ENCODE results near the gene HOXA9.

HOXA9 gene

GRCh38 chr7:27125986-27126394 lies 39.3 kb downstream of the HOXA9 start:
- H3K4me1 ChIP-seq (ENCODE audit: insufficient read depth, low read length): no peaks in the 10 kb centered on the region; the same call in 1 of the 2 replicates
- H3K9ac ChIP-seq (ENCODE audit: low read depth, low read length): no peak overlapping the region
- no peaks in the 10 kb centered on the region for H3K9me3 ChIP-seq (ENCODE audit: control insufficient read depth, insufficient read depth, low read length)
- H3K36me3 ChIP-seq (ENCODE audit: insufficient read depth, low read length): no peaks in the 10 kb centered on the region

DNA sequence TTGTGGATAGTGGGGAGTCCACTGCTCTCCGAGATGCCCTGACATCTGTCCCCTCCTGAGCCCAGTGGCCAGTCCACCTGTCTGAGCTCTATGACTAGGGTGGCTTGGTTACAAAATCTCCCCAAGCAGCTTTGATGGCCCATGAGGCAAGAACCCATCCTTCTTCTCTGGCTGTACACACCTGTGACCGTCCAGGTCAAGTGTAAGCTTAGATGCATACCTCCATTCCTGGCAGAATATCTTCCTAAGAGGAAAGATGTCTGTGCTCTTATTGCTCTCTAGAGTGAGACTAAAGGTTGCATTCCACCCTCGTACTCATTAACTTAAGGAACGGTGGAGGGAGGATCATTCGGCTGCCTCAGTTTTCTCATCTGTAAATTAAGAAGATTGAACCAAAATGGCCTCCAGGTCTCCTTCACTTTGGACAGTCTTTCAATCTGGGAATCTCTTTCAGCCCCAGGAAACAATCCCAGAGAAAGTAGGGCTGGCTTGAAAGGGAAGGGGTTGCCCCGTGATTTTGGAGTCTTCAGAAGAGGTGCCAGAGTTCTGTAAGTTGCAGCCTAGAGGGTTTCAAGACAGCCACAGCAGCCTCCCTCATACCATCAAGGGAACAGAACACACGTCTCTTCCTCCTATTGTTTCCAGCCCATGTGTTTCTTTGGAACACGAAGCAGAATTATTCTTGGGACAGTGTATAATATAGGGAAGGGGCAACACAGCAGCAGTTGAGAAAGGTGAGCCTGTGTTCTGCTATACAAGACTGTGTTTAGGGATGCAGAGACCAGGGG lies 40.2 kb downstream of the HOXA9 start:
- no peaks in the 10 kb centered on the region; the same call in 1 of the 2 replicates for H3K4me1 ChIP-seq (ENCODE audit: insufficient read depth, low read length)
- no peaks in the 10 kb centered on the region for H3K36me3 ChIP-seq (ENCODE audit: insufficient read depth, low read length)
- no peak overlapping the region for H3K9ac ChIP-seq (ENCODE audit: low read depth, low read length)
- H3K9me3 ChIP-seq (ENCODE audit: control insufficient read depth, insufficient read depth, low read length): no peaks in the 10 kb centered on the region

- H3K4me1 ChIP-seq (ENCODE audit: insufficient read depth, low read length): no peaks in the 10 kb centered on the region; the same call in 1 of the 2 replicates
- no peaks in the 10 kb centered on the region for H3K36me3 ChIP-seq (ENCODE audit: insufficient read depth, low read length)
- H3K9me3 ChIP-seq (ENCODE audit: control insufficient read depth, insufficient read depth, low read length): no peaks in the 10 kb centered on the region
- H3K9ac ChIP-seq (ENCODE audit: low read depth, low read length): no peak overlapping the region
Measured at GRCh38 chr7:27124096-27124901, 41.0 kb downstream of the HOXA9 start.

GRCh38 chr7:27123477-27124053 lies 41.8 kb downstream of the HOXA9 start:
- Histone ChIP-seq H3K4me1 (ENCODE audit: insufficient read depth, low read length) (no peaks in the 10 kb centered on the region; the same call in 1 of the 2 replicates), H3K9me3 (ENCODE audit: control insufficient read depth, insufficient read depth, low read length) (no peaks in the 10 kb centered on the region), H3K9ac (ENCODE audit: low read depth, low read length) (no peak overlapping the region), H3K36me3 (ENCODE audit: insufficient read depth, low read length) (no peaks in the 10 kb centered on the region)

DNA sequence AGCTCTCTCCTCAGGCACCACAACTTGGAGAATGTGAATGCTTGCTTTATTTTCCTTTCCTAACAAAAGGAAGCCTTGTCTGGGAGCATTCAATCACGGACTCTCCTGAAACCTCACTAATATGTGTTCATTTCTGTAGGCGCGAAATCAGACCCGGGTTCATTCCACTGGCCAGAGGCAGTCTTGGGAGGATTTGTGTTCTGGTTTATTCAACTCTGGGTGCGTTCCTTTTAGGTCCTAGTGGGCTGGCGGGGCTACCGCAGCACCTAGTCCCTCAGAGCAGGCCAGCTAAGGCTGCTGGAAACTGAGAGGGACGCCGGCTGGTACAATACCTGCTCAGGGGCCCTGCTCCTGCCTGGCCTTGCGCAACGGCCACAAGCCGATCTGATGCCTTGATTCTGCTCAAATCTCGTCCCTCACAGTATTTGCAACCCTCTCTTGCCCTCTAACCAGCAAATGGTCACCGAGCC lies 42.3 kb downstream of the HOXA9 start:
- Histone ChIP-seq H3K9ac (ENCODE audit: low read depth, low read length) (no peak overlapping the region), H3K9me3 (ENCODE audit: control insufficient read depth, insufficient read depth, low read length) (no peaks in the 10 kb centered on the region), H3K36me3 (ENCODE audit: insufficient read depth, low read length) (no peaks in the 10 kb centered on the region), H3K4me1 (ENCODE audit: insufficient read depth, low read length) (no peaks in the 10 kb centered on the region; the same call in 1 of the 2 replicates)

DNA sequence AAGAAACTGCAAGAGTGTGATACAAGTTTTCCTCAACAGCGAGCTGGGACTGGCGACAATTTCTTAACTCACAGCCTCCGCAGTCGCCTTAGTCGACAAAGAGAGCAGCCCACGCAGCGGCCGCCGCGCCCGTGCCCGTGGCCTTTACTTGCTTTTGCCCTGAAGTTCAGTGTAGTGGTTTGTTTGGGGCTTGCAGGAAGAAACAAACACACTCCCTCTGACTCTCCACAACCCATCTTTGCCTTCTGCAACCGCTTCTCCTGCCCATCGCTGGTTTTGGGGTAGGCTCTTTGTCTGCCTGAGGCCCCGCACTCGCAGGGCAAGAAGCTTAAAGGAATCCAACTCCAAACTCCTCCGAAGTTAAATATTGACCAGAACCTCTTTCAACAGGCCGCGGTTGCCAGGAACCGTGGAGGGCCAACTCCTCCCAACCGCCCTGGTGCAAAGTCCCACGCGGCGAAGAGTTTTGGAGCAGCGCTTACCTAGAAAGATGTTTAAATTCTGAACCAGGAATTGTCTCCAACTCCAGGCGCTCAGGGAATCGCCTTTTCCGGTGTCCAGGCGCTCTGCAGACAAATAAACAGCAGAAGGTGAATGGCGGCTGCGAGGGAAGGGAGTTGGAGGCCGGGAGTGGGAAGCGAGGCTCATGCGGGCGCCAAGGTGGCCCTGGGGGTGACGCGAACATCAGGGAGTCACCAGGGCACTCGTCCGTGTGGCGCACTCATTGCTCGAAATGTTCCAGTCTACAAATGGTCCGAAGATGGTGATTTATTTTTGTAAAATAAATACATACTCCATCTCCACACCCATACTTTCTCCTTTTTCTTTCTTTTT lies 43.0 kb downstream of the HOXA9 start:
- Histone ChIP-seq H3K9me3 (ENCODE audit: control insufficient read depth, insufficient read depth, low read length) (no peaks in the 10 kb centered on the region), H3K4me1 (ENCODE audit: insufficient read depth, low read length) (no peaks in the 10 kb centered on the region; the same call in 1 of the 2 replicates), H3K9ac (ENCODE audit: low read depth, low read length) (no peak overlapping the region), H3K36me3 (ENCODE audit: insufficient read depth, low read length) (no peaks in the 10 kb centered on the region)

GRCh38 chr7:27121684-27122076 lies 43.7 kb downstream of the HOXA9 start:
- H3K9me3 ChIP-seq (ENCODE audit: control insufficient read depth, insufficient read depth, low read length): no peaks in the 10 kb centered on the region
- H3K9ac ChIP-seq (ENCODE audit: low read depth, low read length): no peak overlapping the region
- no peaks in the 10 kb centered on the region; the same call in 1 of the 2 replicates for H3K4me1 ChIP-seq (ENCODE audit: insufficient read depth, low read length)
- no peaks in the 10 kb centered on the region for H3K36me3 ChIP-seq (ENCODE audit: insufficient read depth, low read length)

DNA sequence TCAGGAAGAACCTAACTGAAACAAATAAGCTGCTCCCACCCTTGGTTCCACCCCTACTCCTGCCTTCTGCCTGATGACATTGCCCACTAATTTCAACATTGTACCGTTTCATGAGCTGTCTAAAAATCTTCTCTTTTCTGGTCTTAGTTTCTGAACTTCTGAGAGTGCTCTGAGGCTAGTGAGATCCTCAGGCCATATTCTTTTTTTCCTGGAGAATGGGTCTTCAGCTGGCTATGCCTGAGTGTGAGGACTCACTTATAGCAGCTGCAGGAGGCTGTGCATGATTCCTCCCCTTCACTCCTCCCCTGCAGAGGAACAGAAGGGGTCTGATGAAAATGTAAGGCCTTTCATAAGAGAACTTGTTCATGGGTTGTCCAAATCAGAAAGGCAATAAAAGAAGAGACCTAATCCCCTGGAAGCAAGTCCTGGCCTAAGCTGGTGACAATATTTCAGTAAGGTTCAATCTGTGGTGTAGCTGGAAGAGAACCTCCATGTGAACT lies 45.9 kb downstream of the HOXA9 start:
- Histone ChIP-seq H3K4me1 (ENCODE audit: insufficient read depth, low read length) (no peaks in the 10 kb centered on the region; the same call in 1 of the 2 replicates), H3K9me3 (ENCODE audit: control insufficient read depth, insufficient read depth, low read length) (no peaks in the 10 kb centered on the region), H3K9ac (ENCODE audit: low read depth, low read length) (no peak overlapping the region), H3K36me3 (ENCODE audit: insufficient read depth, low read length) (no peaks in the 10 kb centered on the region)

GRCh38 chr7:27118580-27118979 lies 46.8 kb downstream of the HOXA9 start:
- H3K4me1 ChIP-seq (ENCODE audit: insufficient read depth, low read length): no peaks in the 10 kb centered on the region; the same call in 1 of the 2 replicates

DNA sequence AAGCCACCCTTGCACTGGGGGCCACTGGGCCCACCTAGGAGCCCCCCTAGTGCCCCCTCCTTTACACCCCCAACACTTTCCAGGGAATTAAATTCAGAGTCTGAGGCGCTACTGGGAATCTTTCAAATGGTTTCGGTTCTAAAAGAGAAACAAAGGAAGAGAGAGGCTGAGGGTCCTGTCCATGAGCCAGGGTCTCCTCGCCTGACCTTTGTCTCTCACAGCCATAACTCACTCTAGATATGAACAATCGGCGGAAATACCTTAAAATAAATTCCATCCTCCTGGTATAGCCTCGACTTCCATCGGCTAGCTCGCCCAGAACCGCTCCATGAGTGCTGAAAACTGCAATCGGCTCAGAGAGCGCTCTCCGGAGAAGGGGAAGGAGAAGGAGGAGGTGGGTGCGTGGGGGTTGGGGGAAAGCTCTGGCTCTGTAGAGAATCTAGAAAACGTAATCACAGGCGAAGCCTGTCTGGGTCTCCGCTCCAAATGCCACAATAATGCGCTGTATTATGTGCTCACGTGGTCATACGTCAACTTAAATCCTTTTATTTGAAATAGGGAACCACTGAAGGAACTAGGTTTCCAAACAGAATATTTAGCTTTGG lies 47.3 kb downstream of the HOXA9 start:
- Histone ChIP-seq H3K36me3 (ENCODE audit: insufficient read depth, low read length) (no peaks in the 10 kb centered on the region), H3K4me1 (ENCODE audit: insufficient read depth, low read length) (no peaks in the 10 kb centered on the region; the same call in 1 of the 2 replicates), H3K9ac (ENCODE audit: low read depth, low read length) (no peak overlapping the region), H3K9me3 (ENCODE audit: control insufficient read depth, insufficient read depth, low read length) (no peaks in the 10 kb centered on the region)

More at GRCh38 chr7:27118580-27118979, 46.8 kb downstream of the HOXA9 start:
- Histone ChIP-seq H3K36me3 (ENCODE audit: insufficient read depth, low read length) (no peaks in the 10 kb centered on the region), H3K9ac (ENCODE audit: low read depth, low read length) (no peak overlapping the region), H3K9me3 (ENCODE audit: control insufficient read depth, insufficient read depth, low read length) (no peaks in the 10 kb centered on the region)

- H3K9ac ChIP-seq (ENCODE audit: low read depth, low read length): no peak overlapping the region
- no peaks in the 10 kb centered on the region for H3K9me3 ChIP-seq (ENCODE audit: control insufficient read depth, insufficient read depth, low read length)
- H3K36me3 ChIP-seq (ENCODE audit: insufficient read depth, low read length): no peaks in the 10 kb centered on the region
- H3K4me1 ChIP-seq (ENCODE audit: insufficient read depth, low read length): no peaks in the 10 kb centered on the region; the same call in 1 of the 2 replicates
Measured at GRCh38 chr7:27116962-27117886, 48.1 kb downstream of the HOXA9 start.

DNA sequence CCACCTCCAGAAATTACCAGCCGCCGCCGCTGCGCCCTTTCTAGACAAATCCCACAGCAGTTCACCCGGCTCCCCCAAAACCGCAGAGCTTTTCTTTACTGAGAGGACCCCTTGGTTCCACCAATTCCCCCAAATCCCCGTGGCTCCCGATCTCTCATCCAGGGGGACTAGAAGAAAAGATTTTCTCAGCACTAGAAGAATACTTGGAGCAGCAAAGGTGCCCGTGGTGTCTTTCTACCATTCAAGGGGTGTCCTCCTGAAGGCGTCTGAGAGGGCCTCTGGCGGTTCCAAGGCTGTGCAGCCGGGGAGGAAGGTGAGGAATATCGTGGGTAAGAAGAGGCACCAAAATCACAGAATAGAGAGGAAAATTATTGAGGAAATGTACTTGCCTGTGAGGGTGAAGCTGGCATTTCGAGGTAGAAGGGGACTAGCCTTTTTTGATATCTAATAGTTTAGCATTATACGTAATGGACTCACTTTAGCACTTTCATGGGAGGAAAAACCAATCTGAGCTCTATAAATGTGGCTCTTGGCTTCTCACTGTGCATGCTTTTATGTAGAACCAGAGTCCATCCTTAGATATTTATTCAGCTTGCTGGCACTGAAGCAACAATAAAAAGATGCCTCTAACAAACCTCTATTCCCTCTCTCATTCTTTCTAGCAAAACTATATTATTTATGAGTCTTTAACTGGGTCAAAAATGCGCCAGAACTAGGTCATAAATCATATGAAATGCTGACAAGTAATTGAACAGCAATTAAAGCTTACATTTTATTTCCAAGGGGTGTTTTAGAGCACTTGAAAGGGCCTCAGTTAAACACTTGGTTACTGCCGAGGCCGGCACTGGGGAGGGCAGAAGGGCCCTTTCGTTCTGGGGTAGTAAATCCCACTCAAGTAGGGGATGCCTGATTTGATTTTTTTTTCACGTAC lies 49.0 kb downstream of the HOXA9 start:
- Histone ChIP-seq H3K9me3 (ENCODE audit: control insufficient read depth, insufficient read depth, low read length) (no peaks in the 10 kb centered on the region), H3K4me1 (ENCODE audit: insufficient read depth, low read length) (no peaks in the 10 kb centered on the region), H3K36me3 (ENCODE audit: insufficient read depth, low read length) (no peaks in the 10 kb centered on the region), H3K9ac (ENCODE audit: low read depth, low read length) (no peak overlapping the region)
